Measurements from ENCODE around the gene ZFP36L1. TPM values are rescaled to one million over a fixed set of nuclear protein-coding genes. Genes with fewer than 3 reads are reported as not detected.

ZFP36L1 gene
- total RNA-seq, 1 experiment from 2014 or later, result 69.5 TPM

DNA sequence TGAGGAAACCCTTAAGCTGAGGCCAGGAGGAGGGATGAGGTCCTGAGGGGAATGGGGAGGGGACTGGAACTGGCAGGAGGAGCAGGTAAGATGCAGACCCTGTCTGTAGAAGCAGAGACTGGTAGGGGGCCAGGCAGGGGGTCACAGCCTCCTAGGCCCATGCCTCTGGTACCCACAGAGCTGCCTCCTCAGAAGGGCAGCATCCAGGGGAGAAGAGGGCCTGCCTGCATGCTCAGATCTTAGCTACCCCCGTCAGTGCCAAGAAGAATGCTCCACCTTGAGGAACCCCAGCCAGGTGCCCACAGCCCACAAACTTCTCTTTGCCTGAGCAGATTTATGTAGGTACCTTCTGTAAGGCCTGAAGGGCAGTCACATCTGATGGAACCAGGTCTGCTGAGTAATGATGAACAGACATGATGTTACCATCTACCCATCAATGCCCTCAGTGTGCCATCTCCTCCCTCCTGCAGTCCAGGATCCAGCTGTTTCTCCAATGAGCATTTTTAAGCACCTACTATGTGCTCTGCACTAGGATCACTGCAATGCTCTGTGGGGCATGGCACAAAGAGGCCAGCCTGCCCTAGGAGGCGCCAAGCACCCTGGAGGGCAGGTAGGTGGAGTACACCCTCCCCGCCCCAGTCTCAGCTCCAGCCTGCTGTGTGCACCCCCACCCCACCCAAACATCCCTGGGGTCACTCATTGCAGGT lies 24.8 kb upstream of the ZFP36L1 start:
- Histone ChIP-seq H3K36me3 (ENCODE audit: insufficient read depth, low read length, poor library complexity, severe bottlenecking) (no peaks in the 10 kb centered on the region), H3K4me3 (ENCODE audit: low read depth, low read length, poor library complexity, severe bottlenecking) (no peak overlapping the region), H3K9me3 (ENCODE audit: low read depth, low read length, poor library complexity, severe bottlenecking) (no peaks in the 10 kb centered on the region), H3K27ac (ENCODE audit: low read depth, low read length, poor library complexity, severe bottlenecking) (no peak overlapping the region), H3K4me1 (ENCODE audit: insufficient read depth, low read length, poor library complexity, severe bottlenecking) (peaks cover 24% of the 10 kb centered on the region), H3K27me3 (replicated peaks; ENCODE audit: insufficient read depth, low read depth, low read length, poor library complexity) (no peaks in the 10 kb centered on the region)
- no peak for DNase-seq (ENCODE audit: low spot score)
- CTCF ChIA-PET, result interaction anchor here (0.8 to 2.0 kb wide), 2 partner anchors 569 to 873 kb away, joined by 10 to 12 read pairs; no protein-coding TSS in a partner anchor
- no TSS peak for BruUV-seq (replicated peaks)
- POLR2A ChIA-PET (ENCODE audit: low non-redundant PET), result no interaction called here
- intact Hi-C loops (cut with micrococcal nuclease; ENCODE audit: unreplicated experiment), result loop anchor here (2.0 to 10.0 kb wide), 4 partner anchors 733 to 980 kb away; no protein-coding TSS in a partner anchor
- no peak for TF ChIP-seq EZH2 (IDR thresholded peaks at IDR 0.05; ENCODE audit: borderline replicate concordance, low read depth, low read length, poor library complexity, severe bottlenecking)
- TF ChIP-seq, protein P1, sequence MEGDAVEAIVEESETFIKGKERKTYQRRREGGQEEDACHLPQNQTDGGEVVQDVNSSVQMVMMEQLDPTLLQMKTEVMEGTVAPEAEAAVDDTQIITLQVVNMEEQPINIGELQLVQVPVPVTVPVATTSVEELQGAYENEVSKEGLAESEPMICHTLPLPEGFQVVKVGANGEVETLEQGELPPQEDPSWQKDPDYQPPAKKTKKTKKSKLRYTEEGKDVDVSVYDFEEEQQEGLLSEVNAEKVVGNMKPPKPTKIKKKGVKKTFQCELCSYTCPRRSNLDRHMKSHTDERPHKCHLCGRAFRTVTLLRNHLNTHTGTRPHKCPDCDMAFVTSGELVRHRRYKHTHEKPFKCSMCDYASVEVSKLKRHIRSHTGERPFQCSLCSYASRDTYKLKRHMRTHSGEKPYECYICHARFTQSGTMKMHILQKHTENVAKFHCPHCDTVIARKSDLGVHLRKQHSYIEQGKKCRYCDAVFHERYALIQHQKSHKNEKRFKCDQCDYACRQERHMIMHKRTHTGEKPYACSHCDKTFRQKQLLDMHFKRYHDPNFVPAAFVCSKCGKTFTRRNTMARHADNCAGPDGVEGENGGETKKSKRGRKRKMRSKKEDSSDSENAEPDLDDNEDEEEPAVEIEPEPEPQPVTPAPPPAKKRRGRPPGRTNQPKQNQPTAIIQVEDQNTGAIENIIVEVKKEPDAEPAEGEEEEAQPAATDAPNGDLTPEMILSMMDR (conservative IDR thresholded peaks at IDR 0.05; ENCODE audit: low read depth, low read length), result no peak

DNA sequence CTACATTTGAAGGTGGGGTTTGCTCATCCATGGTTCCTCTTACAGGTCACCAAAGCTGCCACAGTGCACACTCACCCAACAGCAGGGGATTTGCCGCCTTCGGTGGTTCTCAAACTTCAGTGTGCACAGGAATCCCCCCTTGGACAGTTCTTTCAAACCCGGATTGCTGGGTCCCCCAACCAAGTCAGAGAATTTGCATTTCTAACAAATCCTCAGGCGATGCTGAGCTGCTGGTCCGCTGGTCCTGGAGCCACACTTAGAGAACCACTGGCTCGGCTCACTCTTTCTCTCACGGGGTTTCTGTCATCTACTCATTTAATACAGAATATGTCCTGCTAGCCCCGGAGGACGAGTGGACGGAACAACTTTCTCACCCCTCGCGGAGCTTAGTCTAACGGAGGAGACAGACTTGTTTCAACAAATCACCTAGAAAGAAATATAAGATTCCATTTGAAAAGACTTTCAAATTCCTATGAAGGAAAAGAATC lies 24.1 kb upstream of the ZFP36L1 start:
- intact Hi-C loops (cut with micrococcal nuclease; ENCODE audit: unreplicated experiment), result loop anchor here (1.0 to 10.0 kb wide), 5 partner anchors 569 to 980 kb away; no protein-coding TSS in a partner anchor
- no peak for DNase-seq (ENCODE audit: low spot score)
- Histone ChIP-seq H3K4me3 (ENCODE audit: low read depth, low read length, poor library complexity, severe bottlenecking) (peak overlapping the region; percentile 47), H3K4me1 (ENCODE audit: insufficient read depth, low read length, poor library complexity, severe bottlenecking) (peaks cover 24% of the 10 kb centered on the region), H3K27ac (ENCODE audit: low read depth, low read length, poor library complexity, severe bottlenecking) (peak overlapping the region; percentile 95), H3K9me3 (ENCODE audit: low read depth, low read length, poor library complexity, severe bottlenecking) (no peaks in the 10 kb centered on the region), H3K27me3 (replicated peaks; ENCODE audit: insufficient read depth, low read depth, low read length, poor library complexity) (no peaks in the 10 kb centered on the region), H3K36me3 (ENCODE audit: insufficient read depth, low read length, poor library complexity, severe bottlenecking) (no peaks in the 10 kb centered on the region)
- BruUV-seq (replicated peaks), result no TSS peak
- ChIA-PET CTCF (interaction anchor here (0.8 to 2.0 kb wide), 6 partner anchors 8 to 883 kb away, joined by 3 to 12 read pairs (median 6); no protein-coding TSS in a partner anchor), POLR2A (ENCODE audit: low non-redundant PET) (no interaction called here)
- TF ChIP-seq EZH2 (IDR thresholded peaks at IDR 0.05; ENCODE audit: borderline replicate concordance, low read depth, low read length, poor library complexity, severe bottlenecking), result no peak
- TF ChIP-seq, protein P1 (conservative IDR thresholded peaks at IDR 0.05; ENCODE audit: low read depth, low read length), result no peak

- Histone ChIP-seq H3K36me3 (ENCODE audit: insufficient read depth, low read length, poor library complexity, severe bottlenecking) (no peaks in the 10 kb centered on the region), H3K4me3 (ENCODE audit: low read depth, low read length, poor library complexity, severe bottlenecking) (peak overlapping the region; percentile 47), H3K27ac (ENCODE audit: low read depth, low read length, poor library complexity, severe bottlenecking) (peak overlapping the region; percentile 95), H3K4me1 (ENCODE audit: insufficient read depth, low read length, poor library complexity, severe bottlenecking) (peaks cover 24% of the 10 kb centered on the region), H3K27me3 (replicated peaks; ENCODE audit: insufficient read depth, low read depth, low read length, poor library complexity) (no peaks in the 10 kb centered on the region), H3K9me3 (ENCODE audit: low read depth, low read length, poor library complexity, severe bottlenecking) (no peaks in the 10 kb centered on the region)
- no TSS peak for BruUV-seq (replicated peaks)
- POLR2A ChIA-PET (ENCODE audit: low non-redundant PET), result no interaction called here
- TF ChIP-seq, protein P1 (conservative IDR thresholded peaks at IDR 0.05; ENCODE audit: low read depth, low read length), result peak; percentile 96
- TF ChIP-seq EZH2 (IDR thresholded peaks at IDR 0.05; ENCODE audit: borderline replicate concordance, low read depth, low read length, poor library complexity, severe bottlenecking), result no peak
- CTCF ChIA-PET, result interaction anchor here (0.5 to 2.0 kb wide), 10 partner anchors 9 to 1196 kb away, joined by 3 to 12 read pairs (median 4); no protein-coding TSS in a partner anchor
- peak; percentile 95 for DNase-seq (ENCODE audit: low spot score)
- intact Hi-C loops (cut with micrococcal nuclease; ENCODE audit: unreplicated experiment), result loop anchor here (1.0 to 10.0 kb wide), 5 partner anchors 568 to 979 kb away; no protein-coding TSS in a partner anchor
These were observed 23.5 kb upstream of the ZFP36L1 start for GRCh38 chr14:68816183-68816942.
